Osteocyte (in vitro differentiated cells): ENCODE data around the gene ARHGEF11. TPM values are rescaled to one million over a fixed set of nuclear protein-coding genes. Genes with fewer than 3 reads are reported as not detected.

Experiments used
- DNase-seq: peaks from one replicate; pipeline ENCODE4 v3.0.0; 2021; ENCODE audit warnings: mixed read lengths; ENCODE audit not compliant: unreplicated experiment; ENCODE audit errors: extremely low spot score
- H3K27ac Mint-ChIP-seq: one replicate; pipeline ENCODE4 v1.8.0; 2021; ENCODE audit warnings: mild to moderate bottlenecking, mixed read lengths; ENCODE audit not compliant: unreplicated experiment
- H3K27me3 Mint-ChIP-seq: one replicate; pipeline ENCODE4 v1.8.0; 2021; ENCODE audit warnings: mixed read lengths; ENCODE audit not compliant: unreplicated experiment
- H3K36me3 Mint-ChIP-seq: one replicate; pipeline ENCODE4 v1.8.0; 2021; ENCODE audit warnings: mixed read lengths; ENCODE audit not compliant: unreplicated experiment
- H3K4me1 Mint-ChIP-seq: one replicate; pipeline ENCODE4 v1.8.0; 2021; ENCODE audit warnings: mixed read lengths; ENCODE audit not compliant: unreplicated experiment
- H3K4me3 Mint-ChIP-seq: one replicate; pipeline ENCODE4 v1.8.0; 2021; ENCODE audit warnings: mild to moderate bottlenecking, moderate library complexity, mixed read lengths; ENCODE audit not compliant: unreplicated experiment
- H3K9me3 Mint-ChIP-seq: one replicate; pipeline ENCODE4 v1.8.0; 2021; ENCODE audit warnings: mixed read lengths; ENCODE audit not compliant: unreplicated experiment
- total RNA-seq: library from RNA; stranded (reverse); gene quantifications from 2 replicates; pipeline ENCODE4 v1.2.1, GENCODE V29; 2021
- TF ChIP-seq, protein P1 (sequence below): fragments of 200-600 bp; sonication (generic); IDR thresholded peaks from 2 replicates; pipeline ENCODE4 v1.5.0; 2021; ENCODE audit warnings: antibody characterized with exemption, mild to moderate bottlenecking, moderate library complexity

Gene ARHGEF11
- total RNA-seq, 1 donor from 2014 or later = 42.2 TPM

DNA sequence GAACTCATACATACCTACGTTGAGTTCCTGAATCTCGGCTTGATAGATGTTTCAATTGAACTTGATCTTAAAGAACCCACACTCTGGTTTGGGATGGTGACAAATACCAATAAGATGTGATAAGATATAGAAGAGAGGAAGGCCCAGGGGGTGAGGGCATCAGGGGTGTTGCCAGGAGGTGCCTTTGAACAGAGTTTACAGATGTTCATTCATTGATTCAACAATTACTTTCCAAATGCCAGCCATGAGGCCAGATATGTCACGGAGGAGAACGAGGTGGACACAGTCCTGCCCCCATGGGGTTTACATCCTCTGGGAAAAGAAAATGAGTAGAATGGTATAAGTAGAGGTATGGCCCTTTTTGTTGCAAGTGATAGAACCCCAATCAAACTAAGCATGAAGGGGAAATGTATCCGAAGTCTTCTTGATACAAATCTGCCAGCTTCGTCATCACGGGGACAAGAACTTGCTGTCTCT, 124.5 kb downstream of the ARHGEF11 start:
- DNase-seq = no peak
- Mint-ChIP-seq H3K9me3 (no peaks in the 10 kb centered on the region), H3K4me1 (peaks cover 26% of the 10 kb centered on the region), H3K27ac (no peak overlapping the region), H3K36me3 (peaks cover 11% of the 10 kb centered on the region), H3K27me3 (peaks cover 39% of the 10 kb centered on the region), H3K4me3 (no peak overlapping the region)
- TF ChIP-seq, protein P1, sequence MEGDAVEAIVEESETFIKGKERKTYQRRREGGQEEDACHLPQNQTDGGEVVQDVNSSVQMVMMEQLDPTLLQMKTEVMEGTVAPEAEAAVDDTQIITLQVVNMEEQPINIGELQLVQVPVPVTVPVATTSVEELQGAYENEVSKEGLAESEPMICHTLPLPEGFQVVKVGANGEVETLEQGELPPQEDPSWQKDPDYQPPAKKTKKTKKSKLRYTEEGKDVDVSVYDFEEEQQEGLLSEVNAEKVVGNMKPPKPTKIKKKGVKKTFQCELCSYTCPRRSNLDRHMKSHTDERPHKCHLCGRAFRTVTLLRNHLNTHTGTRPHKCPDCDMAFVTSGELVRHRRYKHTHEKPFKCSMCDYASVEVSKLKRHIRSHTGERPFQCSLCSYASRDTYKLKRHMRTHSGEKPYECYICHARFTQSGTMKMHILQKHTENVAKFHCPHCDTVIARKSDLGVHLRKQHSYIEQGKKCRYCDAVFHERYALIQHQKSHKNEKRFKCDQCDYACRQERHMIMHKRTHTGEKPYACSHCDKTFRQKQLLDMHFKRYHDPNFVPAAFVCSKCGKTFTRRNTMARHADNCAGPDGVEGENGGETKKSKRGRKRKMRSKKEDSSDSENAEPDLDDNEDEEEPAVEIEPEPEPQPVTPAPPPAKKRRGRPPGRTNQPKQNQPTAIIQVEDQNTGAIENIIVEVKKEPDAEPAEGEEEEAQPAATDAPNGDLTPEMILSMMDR = no peak

DNA sequence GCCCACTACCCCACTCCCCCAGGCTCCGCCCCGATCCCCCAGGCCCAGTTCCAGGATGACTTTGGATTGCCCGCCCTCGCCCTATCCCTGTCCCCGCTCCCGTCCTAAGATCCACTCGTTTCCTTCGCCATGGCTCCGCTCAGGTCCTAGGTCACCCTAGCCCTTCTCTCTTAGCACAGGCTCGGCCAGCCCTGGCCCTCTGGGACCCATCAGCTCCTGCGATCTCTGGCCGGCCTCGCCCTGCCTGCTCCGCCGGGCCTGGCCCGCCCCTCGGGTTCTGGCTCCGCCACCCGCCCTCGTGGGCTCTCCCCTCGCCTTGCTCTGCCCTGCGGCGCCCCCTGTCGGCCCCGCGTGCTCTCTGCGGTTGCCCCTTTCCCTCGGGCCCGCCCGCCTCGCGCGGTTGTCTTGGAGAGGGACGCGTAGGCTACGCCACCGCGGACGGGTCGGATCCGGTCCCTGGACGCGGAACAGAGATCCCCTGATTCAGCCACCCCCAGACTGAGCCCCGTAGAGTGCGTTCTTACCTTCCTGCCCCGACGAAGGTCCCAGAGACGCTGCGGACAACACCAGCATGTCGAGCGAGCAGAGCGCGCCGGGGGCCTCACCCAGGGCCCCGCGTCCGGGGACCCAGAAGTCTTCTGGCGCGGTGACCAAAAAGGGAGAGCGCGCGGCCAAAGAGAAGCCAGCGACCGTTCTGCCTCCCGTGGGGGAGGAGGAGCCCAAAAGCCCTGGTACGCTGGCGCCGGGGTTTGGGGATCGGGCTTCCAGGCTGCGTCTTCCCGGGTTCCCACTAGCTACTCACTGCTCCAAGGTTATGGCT, 125.1 kb downstream of the ARHGEF11 start, which contains the start of gene LRRC71:
LRRC71 (plus strand) TSS at position 400 of the 820 bp plus-strand sequence; CDS start at position 572, 172 bp downstream.
- Mint-ChIP-seq H3K27me3 (peaks cover 35% of the 10 kb centered on the region), H3K9me3 (no peaks in the 10 kb centered on the region), H3K4me1 (peaks cover 20% of the 10 kb centered on the region), H3K27ac (no peak within 1 kb of the TSS), H3K36me3 (peaks cover 16% of the 10 kb centered on the region), H3K4me3 (peak within 1 kb of the TSS; percentile 26)
- TF ChIP-seq, protein P1 = peak; percentile 97
- peak; percentile 95 for DNase-seq

DNA sequence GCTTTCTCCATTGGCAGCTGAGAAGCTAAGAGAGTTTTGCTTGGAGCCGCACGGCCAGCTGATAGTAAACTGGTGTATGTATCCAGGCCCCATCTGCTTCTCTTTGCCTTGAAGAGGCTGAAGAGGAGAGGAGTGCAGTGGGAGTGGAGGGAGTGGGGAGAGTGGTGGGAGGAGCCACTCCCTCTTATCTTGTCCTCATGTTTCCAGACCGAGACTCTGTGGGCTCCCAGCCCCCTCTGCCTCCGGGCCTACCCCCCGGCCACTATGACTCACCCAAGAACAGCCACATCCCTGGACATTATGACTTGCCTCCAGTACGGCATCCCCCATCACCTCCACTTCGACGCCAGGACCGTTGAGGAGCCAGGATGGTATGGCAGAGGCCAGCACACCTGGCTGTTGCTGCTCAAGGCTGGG, 131.1 kb downstream of the ARHGEF11 start:
- DNase-seq = no peak
- H3K36me3 Mint-ChIP-seq = peaks cover 29% of the 10 kb centered on the region
- H3K4me1 Mint-ChIP-seq = no peaks in the 10 kb centered on the region
- H3K27me3 Mint-ChIP-seq = no peaks in the 10 kb centered on the region
- H3K27ac Mint-ChIP-seq = no peak overlapping the region
- no peaks in the 10 kb centered on the region for H3K9me3 Mint-ChIP-seq
- H3K4me3 Mint-ChIP-seq = no peak overlapping the region
- TF ChIP-seq, protein P1 = no peak

DNA sequence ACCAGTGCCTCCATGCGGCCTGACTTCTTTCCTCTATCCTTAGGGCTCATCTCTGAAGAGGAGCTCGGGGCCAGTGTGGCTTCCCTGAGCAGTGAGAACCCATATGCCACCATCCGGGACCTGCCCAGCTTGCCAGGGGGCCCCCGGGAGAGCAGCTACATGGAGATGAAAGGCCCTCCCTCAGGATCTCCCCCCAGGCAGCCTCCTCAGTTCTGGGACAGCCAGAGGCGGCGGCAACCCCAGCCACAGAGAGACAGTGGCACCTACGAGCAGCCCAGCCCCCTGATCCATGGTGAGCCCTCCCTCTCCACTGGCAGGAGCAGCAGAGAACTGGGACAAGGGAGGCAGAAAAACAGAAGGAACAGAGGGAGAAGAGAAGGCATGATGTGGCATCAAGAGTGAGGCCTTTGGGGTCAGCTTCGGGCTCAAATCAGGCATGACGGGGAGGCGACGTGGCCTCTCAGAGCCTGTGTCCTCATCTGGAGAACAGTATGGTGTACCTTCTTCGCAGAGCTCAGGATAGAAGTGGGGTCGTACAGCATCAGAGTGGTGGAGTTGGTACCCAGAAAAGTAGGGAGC, 131.6 kb downstream of the ARHGEF11 start:
- Mint-ChIP-seq H3K27ac (no peak overlapping the region), H3K27me3 (no peaks in the 10 kb centered on the region), H3K4me3 (no peak overlapping the region), H3K4me1 (no peaks in the 10 kb centered on the region), H3K9me3 (no peaks in the 10 kb centered on the region), H3K36me3 (peaks cover 26% of the 10 kb centered on the region)
- TF ChIP-seq, protein P1 = no peak
- DNase-seq = no peak
